Activated T-helper 1 cell treated with Interleukin-2 at 50 U/mL for 16 hours (primary cell): Measurements from ENCODE around the gene KIAA2012.
A peak's percentile ranks its signal among the peaks of the same experiment; 100 is the strongest.

Experiments used
- DNase-seq: peaks from one replicate; pipeline ENCODE4 v3.0.0-alpha.2; 2020; ENCODE audit warnings: low read depth

KIAA2012 gene

DNA sequence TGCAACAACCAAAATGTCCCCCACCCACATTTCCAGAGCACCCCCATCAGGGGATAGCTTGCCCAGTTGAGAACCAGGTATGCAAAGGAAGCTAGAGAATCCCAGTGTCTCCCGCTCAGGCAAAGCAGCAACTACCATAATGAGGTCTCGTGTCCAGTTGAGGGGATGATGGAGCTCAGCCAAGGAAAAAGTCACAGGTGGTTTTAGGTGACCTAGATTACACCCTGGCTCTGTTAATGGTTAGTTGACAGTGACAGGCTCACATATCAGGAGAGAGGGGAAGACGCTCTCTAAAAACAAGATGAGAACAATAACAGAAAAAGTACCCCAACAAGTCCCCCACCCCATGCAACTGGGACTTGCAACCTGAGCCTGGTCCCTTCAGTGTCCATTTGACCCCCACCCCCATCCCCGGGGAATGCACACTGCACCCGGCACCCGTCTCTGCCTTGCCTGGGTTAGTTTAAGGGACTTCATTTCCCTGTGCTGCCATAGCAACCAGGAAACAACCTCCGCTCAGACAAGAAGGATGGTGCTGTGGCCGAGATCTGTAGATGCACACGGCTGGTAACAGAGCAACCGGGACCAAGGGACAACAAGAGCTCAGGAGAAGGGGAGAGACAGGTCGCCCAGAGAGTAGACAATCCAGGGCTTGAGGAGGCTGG is at the start of gene KIAA2012:
Gene KIAA2012, plus strand, starts transcription at position 519 of the 665 bp plus-strand sequence. CDS start 373 bp downstream, outside the sequence.
- no peak for DNase-seq

DNA sequence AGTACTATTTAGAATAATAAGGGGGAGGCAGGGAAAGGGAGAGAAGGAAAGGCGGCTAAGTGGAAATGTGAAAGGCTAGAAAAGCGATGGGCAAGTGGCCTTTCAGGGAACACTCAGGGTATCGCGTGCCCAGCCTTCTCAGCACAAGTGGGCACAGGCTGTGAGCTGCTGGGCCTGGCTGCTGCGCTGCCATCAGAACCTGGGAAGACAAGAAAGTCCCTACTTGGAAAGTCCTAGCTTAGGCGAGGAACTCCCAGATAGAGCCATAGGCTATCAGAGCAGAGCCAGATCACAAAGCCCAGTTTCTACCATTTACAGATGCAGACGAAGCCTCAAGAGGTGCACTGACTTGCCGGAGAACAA is 49.2 kb upstream of the KIAA2012 start:
- no peak for DNase-seq

- DNase-seq: no peak
Measured at GRCh38 chr2:202024871-202025270, 48.2 kb upstream of the KIAA2012 start.

DNA sequence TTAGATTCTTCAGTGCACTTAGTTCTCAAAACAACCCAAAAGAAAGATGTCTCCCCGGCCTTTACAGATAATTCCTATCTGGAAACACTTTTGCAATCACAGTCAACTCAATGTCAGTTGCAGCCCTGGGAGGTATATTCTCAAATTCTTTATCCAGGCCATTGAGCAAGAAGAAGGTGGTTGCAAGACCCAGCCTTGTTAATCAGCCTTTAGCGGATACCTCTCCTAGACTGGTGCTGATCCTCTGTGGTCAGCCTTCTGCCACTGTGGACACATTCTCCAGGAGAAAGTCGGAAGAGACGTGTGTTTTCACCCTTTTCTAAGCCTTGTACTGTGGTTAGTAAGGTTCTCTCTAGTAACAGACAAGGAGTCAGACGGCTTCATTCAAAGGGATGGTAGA is 47.2 kb upstream of the KIAA2012 start:
- no peak for DNase-seq

- no peak for DNase-seq
Measured at GRCh38 chr2:202026507-202026906, 46.5 kb upstream of the KIAA2012 start.

GRCh38 chr2:202030691-202031090 is 42.4 kb upstream of the KIAA2012 start:
- no peak for DNase-seq

DNA sequence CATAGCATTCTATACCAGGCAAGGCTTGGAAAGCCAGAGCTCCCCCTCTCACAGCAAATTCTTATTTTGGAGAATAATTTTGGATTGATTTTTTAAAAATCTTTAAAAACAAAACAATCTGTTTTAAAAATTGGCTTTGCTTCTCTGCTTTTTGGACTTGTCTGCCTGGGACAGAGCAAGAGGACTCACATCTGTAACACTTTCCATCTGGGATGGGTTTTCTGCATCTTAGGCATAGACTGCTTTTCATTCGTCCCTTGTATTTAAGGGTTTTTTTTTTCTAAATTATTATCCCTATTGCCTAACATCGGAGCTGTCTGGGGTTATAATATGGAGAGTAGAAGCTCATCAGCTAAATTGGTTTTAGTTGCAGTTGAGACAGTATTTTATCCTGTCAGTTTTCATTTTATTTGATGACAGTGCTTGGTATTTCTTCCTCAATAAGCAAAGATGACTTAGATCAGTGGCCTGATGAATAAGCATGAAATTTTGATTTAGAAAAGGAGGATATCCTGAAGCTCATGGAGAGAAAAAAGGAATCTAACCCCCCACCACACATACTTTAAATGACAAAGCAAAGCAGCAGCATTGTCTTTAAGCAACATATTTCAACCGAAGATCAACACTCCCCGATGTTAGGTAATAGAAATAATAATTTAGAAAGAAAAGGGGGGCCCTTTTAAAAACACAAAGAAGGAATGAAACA is 41.7 kb upstream of the KIAA2012 start:
- no peak for DNase-seq

GRCh38 chr2:202032846-202033316 is 40.2 kb upstream of the KIAA2012 start:
- DNase-seq: peak; percentile 9

DNA sequence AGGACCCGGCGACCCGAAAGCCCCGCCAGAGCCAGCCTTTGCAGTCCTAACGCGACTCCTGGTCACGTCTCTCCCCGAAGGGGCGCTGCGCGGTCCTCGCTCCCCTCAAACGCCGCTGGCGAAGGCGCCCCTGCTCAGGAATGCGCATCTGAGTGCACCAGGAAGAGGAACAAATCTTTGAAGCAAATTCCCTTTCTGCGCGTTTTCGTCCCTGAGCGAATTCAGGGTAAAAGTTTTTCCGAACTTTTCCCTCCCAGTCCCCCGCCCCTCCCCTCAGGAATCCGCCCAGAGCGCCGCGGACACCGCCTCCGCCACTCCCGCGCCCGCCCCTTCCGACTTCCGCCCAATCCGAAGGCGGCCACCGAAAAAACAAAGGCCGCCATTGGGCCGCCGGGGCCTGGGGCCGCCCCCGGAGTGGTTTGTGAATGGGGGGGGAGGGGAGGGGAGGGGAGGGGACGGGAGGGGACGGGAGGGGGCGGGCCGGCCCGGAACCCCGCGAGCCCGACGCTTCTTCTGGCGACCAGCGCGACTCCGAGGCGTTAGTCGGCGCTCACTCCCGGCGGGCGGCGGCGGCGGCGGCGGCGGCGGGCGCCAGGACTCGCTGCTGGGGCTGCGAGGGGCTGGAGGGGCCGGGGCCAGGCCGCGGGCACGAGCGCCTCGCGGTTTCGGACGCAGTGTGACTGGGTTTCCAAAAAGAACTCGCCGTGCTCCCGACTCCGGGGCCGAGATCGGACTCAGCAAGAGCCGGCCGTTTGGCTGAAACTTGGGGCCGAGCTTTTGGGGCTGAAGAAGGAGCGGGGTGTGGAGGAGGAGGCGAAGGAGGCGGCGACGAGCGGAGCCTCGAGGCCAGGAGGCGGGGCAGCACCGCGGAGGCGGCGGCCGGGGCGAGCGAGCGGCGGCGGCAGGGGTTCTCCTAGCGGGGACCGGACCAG is 39.5 kb upstream of the KIAA2012 start, which contains the start of gene FZD7:
Gene FZD7, plus strand, starts transcription at position 539 of the 932 bp plus-strand sequence. CDS start 793 bp downstream, outside the sequence.
- DNase-seq: peak; percentile 77

- peak; percentile 9 for DNase-seq
Measured at GRCh38 chr2:202034249-202035088, 38.6 kb upstream of the KIAA2012 start.

DNA sequence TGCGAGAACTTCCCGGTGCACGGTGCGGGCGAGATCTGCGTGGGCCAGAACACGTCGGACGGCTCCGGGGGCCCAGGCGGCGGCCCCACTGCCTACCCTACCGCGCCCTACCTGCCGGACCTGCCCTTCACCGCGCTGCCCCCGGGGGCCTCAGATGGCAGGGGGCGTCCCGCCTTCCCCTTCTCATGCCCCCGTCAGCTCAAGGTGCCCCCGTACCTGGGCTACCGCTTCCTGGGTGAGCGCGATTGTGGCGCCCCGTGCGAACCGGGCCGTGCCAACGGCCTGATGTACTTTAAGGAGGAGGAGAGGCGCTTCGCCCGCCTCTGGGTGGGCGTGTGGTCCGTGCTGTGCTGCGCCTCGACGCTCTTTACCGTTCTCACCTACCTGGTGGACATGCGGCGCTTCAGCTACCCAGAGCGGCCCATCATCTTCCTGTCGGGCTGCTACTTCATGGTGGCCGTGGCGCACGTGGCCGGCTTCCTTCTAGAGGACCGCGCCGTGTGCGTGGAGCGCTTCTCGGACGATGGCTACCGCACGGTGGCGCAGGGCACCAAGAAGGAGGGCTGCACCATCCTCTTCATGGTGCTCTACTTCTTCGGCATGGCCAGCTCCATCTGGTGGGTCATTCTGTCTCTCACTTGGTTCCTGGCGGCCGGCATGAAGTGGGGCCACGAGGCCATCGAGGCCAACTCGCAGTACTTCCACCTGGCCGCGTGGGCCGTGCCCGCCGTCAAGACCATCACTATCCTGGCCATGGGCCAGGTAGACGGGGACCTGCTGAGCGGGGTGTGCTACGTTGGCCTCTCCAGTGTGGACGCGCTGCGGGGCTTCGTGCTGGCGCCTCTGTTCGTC is 37.7 kb upstream of the KIAA2012 start:
- DNase-seq: no peak

DNA sequence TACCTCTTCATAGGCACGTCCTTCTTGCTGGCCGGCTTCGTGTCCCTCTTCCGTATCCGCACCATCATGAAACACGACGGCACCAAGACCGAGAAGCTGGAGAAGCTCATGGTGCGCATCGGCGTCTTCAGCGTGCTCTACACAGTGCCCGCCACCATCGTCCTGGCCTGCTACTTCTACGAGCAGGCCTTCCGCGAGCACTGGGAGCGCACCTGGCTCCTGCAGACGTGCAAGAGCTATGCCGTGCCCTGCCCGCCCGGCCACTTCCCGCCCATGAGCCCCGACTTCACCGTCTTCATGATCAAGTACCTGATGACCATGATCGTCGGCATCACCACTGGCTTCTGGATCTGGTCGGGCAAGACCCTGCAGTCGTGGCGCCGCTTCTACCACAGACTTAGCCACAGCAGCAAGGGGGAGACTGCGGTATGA is 37.1 kb upstream of the KIAA2012 start:
- DNase-seq: no peak

- DNase-seq: no peak
Measured at GRCh38 chr2:202036601-202037037, 36.4 kb upstream of the KIAA2012 start.

DNA sequence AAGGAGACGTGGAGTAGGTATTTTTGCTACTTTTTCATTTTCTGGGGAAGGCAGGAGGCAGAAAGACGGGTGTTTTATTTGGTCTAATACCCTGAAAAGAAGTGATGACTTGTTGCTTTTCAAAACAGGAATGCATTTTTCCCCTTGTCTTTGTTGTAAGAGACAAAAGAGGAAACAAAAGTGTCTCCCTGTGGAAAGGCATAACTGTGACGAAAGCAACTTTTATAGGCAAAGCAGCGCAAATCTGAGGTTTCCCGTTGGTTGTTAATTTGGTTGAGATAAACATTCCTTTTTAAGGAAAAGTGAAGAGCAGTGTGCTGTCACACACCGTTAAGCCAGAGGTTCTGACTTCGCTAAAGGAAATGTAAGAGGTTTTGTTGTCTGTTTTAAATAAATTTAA is 36.0 kb upstream of the KIAA2012 start:
- no peak for DNase-seq

GRCh38 chr2:202038471-202039277 is 34.4 kb upstream of the KIAA2012 start:
- no peak for DNase-seq

- DNase-seq: no peak
Measured at GRCh38 chr2:202039278-202040078, 33.6 kb upstream of the KIAA2012 start.

- DNase-seq: no peak
Measured at GRCh38 chr2:202040079-202040844, 32.8 kb upstream of the KIAA2012 start.

DNA sequence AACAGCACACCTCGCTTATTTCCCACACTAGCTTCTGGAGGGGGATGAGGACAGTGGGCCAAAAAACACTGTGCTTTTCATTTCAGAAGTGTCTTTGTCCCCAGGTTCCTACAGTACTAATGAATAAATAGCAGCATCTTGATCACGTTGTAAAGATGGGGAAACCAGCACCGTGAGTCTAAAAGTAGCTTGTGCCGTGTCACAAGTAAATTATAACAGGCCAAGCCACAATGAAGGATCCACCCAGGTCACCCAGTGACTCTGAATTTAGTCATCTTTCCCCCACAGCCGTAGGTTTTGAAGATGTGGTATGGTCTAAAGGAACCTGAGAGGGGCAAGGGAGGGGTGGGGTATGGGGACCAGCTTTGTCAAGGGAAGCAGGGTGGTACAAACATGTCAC is 30.6 kb upstream of the KIAA2012 start:
- no peak for DNase-seq
